GM10847 (cell line): ENCODE results near the gene TPBGL.

Experiments used
- POLR2A ChIP-seq: IDR thresholded peaks from 2 replicates; pipeline ENCODE4 v1.6.1; 2011; ENCODE audit not compliant: insufficient read length; ENCODE audit errors: extremely low read depth

Gene TPBGL

DNA sequence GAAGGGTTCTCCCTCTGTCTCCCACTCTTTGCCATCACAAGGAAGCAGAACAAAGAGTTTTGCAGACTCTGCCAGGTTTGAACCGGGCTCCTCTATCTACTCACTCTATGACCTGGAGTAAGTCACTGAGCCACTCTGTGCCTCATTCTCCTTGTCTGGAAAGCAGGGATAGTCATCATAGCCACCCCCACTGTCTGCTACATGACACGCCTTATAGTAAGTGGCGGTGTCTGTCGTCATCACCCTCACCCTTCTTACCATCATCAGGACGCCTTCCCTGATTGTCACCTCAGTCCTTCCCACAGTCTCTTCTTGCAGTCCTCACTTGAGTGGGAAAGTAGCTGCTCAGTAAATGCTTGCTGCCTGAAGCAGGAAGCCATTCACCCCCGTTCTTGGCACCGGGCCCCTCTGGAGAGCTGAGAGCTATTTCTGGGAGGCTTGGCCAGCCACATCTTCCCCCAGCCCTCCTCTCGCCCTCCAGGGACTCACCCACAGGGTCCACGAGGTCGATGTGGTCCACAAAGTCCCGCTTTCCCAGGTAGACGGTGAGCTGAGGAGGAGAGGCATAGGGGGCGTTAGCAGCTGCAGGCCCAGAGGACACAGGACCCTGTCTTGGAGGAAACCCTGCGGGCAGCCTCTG is 46.4 kb downstream of the TPBGL start:
- no peak for TF ChIP-seq POLR2A

DNA sequence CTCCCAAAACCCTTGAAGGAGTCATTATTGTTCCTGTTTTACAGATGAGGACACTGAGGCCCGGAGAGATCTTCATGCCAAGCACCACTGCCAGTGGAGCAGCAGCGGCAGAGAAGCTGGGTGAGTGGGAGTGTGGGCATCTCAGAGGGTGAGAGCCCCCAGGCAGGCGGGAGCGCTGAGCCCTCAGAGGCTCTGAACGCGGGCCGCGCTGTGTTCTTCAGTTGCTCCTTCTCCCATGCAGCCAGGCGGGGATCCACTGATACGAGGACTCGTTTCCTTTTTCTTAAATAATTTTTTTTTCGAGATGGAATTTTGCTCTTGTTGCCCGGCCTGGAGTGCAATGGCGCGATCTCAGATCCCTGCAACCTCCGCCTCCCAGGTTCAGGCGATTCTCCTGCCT is 47.0 kb downstream of the TPBGL start:
- no peak for TF ChIP-seq POLR2A

DNA sequence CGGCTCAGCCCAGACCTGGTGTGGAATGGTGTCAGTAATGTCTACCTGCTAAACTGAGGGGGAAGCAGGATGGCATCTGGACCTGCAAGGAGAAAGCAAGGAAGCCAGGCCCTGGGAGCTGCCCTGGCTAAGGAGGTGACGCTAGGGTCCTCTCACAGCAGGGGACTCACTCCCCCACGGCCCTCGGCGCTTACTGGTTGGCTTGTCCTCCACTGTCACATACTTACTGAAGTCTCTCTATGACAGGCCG is 48.9 kb downstream of the TPBGL start:
- no peak for TF ChIP-seq POLR2A

DNA sequence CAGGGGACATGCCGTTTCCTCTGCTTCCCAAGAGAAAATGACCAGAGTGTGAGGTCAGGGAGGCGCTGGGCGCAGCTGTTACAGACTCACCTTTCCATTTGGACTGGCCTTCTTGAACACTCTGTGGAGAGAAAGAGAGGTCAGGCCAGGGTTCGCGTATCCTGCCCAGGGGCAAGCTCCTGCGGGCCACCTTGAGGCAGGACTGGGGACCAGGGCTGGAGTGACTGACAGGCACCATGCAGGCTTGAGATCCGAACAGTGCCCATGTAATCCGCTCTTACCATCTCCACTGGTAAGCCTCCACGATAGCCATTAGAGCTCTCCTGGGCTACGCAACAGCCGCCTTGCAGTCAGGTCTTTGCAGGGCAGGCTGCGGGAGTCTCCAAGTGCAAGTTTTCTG is 49.3 kb downstream of the TPBGL start:
- TF ChIP-seq POLR2A: no peak

DNA sequence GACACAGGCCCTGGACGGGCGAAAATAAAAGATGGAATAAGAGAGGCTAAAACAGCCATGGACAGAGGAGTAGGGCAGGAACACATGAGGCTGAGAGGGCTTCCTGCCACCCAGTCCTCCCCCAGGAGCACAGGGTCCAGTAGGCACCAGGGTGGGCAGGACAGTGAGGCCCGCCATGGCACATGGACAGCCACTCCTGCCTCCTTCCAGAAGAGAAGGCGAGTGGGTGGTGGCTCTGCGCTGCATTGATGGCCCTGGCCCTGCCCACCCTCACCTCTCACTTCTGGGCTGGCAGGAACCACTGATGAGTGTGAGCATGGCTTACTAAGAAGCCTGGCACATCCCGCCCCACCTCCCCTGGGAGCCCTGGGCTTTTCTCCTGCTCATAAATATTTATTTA is 51.2 kb downstream of the TPBGL start:
- no peak for TF ChIP-seq POLR2A

DNA sequence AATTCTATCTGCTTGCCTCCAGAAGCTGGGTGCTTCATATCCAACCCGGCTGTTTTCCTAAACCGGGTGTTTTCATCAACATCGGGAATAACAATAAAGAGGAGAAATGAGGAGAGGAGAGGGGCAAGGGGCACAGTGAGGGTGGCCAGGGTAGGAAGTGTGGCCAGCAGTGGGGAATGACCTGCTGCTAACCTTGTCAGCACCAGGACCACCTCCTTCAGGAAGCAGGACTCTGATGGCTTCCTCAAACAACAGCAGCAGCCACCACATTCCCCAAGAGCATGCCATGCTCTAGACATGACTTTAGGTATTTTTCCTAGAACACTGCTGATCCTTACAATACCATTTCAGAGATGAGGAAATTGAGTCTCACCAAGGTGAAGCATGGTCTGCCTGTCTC is 52.4 kb downstream of the TPBGL start:
- no peak for TF ChIP-seq POLR2A
